ENCODE measurements around the gene ROR2.

ROR2 gene

GRCh38 chr9:91840882-91841281, 109.1 kb downstream of the ROR2 start:
- DNase-seq (ENCODE audit: low read depth) = no peak

GRCh38 chr9:91840469-91840868, 109.6 kb downstream of the ROR2 start:
- no peak for DNase-seq (ENCODE audit: low read depth)

DNA sequence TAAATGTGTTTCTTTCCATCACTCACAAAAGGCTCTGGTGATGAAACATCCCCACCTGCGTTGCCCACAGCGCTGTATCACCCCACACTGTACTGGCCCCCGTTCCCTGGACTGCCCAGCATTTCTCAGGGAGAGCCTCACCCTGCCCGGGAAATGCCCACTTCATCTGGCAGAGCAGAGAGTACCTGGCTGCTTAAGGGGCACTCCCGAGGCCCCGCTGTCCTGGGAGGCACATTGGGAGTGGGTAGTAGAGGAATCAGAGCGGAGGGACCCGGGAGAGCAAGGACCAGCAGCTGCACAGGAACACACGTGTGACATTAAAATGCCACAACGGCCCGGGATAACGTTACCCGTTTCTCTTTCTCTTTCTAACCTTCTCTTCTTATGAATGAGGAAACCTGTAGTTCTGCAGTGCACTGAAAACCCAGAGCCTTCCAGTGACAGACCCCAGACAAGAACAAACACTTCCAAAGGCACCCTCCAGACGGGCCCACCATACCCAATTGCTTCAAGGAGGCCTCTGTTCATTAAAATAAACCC, 110.0 kb downstream of the ROR2 start:
- DNase-seq (ENCODE audit: low read depth) = no peak

DNA sequence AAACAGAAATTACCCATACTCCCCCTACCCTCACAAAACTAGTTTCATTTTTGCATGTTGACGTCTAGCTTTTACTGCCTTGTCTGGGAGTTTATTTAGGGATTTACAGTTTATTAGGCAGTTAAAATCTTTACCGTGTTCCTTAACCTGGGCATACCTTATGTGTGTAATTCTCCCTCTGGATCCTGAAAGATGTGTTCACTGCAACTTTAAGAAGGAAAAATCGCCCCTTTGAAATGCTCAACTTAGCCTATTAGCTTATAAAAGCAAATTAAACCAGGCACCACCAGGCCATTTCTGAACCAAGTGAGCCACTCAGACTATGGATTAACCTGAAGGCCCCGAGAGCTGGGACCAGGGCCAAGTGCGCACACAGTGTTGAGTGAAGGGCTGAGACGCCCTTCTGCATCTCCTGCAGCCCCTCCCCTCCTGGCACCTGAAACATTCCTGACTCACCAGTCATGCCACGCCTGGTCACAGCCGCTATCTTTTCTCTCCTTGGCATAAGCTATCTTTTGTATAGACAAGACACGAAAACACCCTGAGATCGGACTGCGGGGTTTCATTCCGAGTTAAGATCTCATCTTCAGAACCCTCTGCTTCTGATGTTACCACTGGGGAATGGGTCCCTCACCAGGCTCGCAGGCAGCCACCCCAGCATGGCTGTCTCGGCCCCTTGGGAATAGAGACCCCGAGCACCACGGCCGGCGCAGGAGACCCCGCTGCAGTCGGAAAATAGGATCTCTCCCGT, 111.9 kb downstream of the ROR2 start:
- no peak for DNase-seq (ENCODE audit: low read depth)

DNA sequence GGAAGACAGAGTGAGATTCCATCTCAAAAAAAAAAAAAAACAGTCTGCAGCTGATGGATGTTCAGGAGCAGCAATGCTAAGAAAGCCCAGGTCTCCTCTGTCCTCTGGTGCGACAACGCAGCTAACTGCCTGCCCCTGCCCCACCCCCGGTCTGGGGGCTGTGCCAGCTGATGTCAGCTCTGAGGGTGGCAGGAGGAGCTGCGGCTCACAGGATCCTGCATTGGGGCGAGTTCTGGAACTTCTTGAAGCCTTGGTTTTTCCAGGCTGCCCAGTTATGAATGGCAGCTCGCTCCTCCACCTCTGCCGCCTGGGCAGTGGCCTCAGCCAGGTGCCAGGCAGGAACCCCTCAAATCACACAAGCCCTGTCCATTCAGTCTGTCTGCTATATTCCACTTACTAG, 113.5 kb downstream of the ROR2 start:
- DNase-seq (ENCODE audit: low read depth) = no peak

DNA sequence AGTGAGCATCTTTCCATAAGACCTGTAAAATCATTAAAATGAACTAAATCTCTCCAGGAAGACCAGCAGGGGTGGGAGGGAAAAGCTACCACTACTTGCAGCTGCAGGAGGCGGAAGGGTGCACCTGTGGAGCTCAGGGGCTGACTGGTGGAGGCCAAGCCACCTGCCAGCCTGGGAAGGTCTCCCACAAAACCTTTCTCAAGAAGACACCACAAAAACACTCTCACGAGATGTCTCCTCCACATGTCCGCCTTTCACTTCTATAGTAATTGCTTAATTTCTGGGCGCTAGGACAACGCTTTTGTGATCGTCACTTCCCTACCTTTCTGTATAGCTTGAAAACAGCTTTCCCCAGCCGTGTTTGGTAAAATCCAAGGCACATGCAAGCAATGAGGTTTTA, 114.4 kb downstream of the ROR2 start:
- DNase-seq (ENCODE audit: low read depth) = no peak

- no peak for DNase-seq (ENCODE audit: low read depth)
These were observed 114.8 kb downstream of the ROR2 start for GRCh38 chr9:91835216-91835615.

DNA sequence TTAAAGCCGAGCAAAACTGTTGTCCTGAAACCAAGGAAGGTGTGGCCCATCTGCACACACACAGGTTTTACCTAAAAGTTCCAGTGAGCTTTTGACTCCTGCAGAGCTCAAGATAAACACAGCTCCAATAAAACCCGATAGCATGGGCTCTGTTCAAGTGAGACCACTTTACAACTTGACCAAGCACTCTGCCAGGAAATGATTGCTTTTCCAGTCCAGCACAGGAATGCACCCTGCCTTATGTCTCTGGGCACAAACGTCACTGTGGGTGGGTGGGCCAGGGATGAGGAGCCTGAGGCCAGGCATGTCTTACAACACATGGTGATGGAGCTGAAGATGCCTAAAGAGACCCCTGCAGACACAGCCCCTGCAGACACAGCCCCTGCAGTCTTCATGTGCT, 115.3 kb downstream of the ROR2 start:
- DNase-seq (ENCODE audit: low read depth) = no peak

- DNase-seq (ENCODE audit: low read depth) = no peak
These were observed 116.2 kb downstream of the ROR2 start for GRCh38 chr9:91833878-91834255.

- DNase-seq (ENCODE audit: low read depth) = no peak
These were observed 116.7 kb downstream of the ROR2 start for GRCh38 chr9:91833096-91833877.

GRCh38 chr9:91832322-91832721, 117.7 kb downstream of the ROR2 start:
- no peak for DNase-seq (ENCODE audit: low read depth)

DNA sequence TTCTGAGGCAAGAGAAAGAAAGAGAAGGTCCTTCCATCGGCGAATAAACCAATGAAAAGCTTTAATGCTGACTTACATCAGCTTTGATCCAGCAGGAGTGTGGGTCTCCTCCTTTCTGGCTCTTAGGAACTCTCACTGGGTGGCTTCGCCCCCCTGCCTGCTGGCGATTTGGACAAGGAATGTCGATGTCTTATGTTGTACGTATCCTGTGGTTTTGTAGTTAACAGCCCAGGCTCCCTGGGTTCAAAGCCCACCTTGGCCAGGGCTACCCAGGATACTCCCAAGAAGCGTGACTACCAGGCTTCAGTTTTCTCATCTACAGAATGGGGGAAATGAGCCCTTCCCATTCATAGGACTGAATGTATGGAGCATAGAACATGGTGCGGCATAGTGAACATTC, 124.2 kb downstream of the ROR2 start:
- no peak for DNase-seq (ENCODE audit: low read depth)

DNA sequence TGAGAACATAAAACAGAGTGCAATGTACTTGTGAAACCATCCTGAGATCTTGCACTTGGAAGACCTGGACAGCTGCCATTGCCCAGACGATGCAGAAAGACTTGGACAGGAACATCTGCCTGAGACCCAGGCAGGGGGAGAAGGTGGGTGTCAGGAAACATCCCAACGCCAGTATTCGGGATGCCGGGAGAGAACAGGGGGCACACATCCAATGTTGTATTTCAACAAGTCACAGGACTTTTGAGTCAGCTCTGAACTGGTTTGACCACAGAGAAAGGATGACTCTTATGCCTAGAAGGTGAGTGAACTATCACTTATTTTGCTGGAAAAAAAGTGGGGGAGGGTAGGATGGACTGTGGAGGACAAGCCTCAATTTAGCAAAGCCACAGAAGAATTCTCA, 124.6 kb downstream of the ROR2 start:
- no peak for DNase-seq (ENCODE audit: low read depth)

DNA sequence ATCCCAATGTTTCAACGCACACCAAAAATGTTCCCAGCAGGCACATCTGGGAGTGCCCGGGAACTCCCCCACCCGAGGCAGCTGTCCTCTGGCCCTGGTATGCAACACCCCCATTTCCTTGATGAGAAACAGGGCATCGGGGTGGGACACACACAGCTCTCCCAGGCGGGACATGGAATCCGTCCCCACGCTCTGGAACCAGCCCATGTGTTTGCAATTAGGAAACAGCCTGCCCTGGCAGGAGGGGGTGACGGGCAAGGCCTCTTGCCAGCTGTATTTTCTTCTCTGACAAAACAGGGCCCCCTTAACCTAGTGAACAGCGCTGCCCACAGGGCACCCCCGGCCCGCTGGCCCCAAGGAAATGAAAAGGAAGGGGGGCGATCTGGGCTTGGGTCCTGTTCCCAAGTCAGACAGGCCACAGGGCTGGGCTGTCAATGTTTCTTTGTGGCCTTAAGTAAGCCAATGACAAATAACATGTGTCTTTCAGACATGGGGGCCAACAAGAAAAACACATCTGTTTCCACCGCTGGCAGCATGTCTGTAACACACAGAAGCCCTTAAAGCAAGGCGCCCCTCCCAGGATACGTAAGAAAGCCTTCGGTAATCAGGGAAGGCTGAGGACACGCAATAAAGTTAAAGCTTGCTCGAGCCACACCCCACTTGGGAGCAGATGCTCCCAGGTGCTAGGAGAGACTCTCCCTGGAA, 125.3 kb downstream of the ROR2 start:
- DNase-seq (ENCODE audit: low read depth) = no peak

DNA sequence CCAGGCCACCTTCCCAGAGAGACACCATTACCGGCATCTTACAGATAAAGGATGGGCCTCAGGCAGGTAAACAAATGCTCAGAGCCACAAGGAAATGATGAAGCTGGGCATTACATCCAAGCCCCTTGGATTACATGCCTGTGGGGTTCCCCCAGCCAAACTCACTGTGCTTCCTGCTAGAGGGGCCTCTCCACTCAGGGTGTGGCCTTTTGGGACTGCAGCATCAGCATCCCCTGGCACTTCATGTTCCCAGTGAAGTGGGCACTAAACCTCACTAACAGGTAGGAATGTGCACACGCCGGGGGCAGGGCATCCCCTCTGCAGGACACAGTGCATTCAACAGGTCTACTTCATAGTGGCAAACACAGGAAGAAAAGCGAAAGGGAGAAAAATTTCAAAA, 125.9 kb downstream of the ROR2 start:
- no peak for DNase-seq (ENCODE audit: low read depth)

DNA sequence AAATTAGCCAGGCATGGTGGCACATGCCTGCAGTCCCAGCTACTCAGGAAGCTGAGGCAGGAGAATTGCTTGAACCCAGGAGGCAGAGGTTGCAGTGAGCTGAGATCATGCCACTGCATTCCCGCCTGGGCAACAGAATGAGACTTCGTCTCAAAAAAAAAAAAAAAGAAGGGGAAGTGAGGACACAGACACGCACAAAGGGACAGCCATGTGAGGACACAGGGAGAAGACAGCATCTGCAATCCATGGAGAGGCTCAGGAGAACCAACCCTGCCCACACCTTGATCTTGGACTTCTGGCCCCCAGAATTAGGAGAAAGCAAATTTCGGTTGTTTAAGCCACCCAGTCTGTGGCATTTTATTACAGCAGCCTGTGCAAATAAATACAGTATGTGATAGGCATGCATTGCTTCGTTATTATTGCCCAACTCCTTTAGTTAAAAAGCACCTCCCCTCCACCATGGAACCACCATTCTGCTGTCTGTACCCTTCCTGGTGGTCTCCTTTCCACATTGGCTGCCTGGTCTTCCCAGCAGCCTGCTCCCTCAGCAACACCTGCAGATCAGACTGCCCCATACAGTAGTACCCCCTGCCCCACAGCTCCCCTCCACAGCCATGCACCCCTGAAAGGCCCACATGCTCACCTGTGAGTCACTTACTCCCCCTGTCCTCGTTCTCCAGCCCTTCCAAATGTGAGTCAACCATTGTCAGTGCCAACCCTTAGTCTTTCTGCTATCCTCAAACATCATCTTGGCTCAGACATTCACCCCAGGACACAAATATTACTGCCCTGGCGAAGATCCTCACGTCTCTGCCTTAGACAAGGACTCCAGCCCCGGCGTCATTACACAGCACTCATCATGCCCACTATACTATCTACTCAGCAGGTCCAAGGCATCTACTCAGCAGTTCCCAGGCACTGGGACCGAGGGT, 128.8 kb downstream of the ROR2 start:
- no peak for DNase-seq (ENCODE audit: low read depth)

- no peak for DNase-seq (ENCODE audit: low read depth)
These were observed 129.8 kb downstream of the ROR2 start for GRCh38 chr9:91820126-91820750.

GRCh38 chr9:91818647-91819403, 131.2 kb downstream of the ROR2 start:
- DNase-seq (ENCODE audit: low read depth) = no peak

GRCh38 chr9:91818225-91818585, 131.8 kb downstream of the ROR2 start:
- DNase-seq (ENCODE audit: low read depth) = no peak

GRCh38 chr9:91817493-91818224, 132.4 kb downstream of the ROR2 start:
- DNase-seq (ENCODE audit: low read depth) = no peak
